ENCODE data around the gene GAST. TPM values are rescaled to one million over a fixed set of nuclear protein-coding genes. Genes with fewer than 3 reads are reported as not detected.
A peak's percentile ranks its signal among the peaks of the same experiment; 100 is the strongest.

Gene GAST
- total and polyA plus RNA-seq, 7 experiments from 2014 or later: not detected

DNA sequence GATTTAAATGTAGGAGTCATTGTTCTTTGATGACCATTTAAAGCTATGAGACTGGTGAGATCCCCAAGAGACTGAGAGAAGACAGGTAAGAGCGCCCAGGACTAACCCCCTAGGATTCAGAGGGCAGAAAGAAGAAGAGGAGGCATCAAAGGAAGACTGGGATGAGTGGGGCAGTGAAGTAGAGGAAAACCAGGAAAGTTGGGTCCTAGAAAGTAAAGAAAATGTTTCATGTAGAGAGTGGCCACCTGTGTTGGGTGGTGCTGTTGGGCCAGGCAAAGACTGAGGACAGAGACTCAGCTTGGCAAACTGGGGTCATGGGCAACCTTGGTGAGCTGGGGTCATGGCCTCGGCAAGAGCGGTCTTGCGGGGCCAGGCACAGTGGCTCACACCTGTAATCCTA lies 23.6 kb downstream of the GAST start:
- no peaks in the 10 kb centered on the region for H3K9me3 ChIP-seq (ENCODE audit: control insufficient read depth in 2 of 3, low read length in 3 of 3)
- DNase-seq (no peak), ATAC-seq (no peak)
- Mint-ChIP-seq H3K9me3 (no peaks in the 10 kb centered on the region), H3K27ac (peak overlapping the region in 1 of 9 donors; percentile 32), H3K4me1 (peaks cover 5 to 12% (median 8%) of the 10 kb centered on the region in 7 donors), H3K4me3 (no peak overlapping the region), H3K36me3 (peaks cover 0 to 4% (median 0%) of the 10 kb centered on the region in 5 donors), H3K27me3 (peaks cover 52 to 63% (median 57%) of the 10 kb centered on the region in 5 donors)
- CTCF ChIA-PET: interaction anchor here (2.8 kb wide), 1 partner anchor 66 kb away, joined by 17 read pairs; no protein-coding TSS in a partner anchor
- H3K4me1 ChIP-seq (ENCODE audit: control insufficient read depth in 2 of 2, insufficient read depth in 2 of 2, low read length in 2 of 2): peaks cover 0 to 13% of the 10 kb centered on the region in 2 donors
- H3K4me3 ChIP-seq (ENCODE audit: low read length): no peak overlapping the region
- intact Hi-C loops (cut with micrococcal nuclease): loop anchor here (5.0 to 10.0 kb wide), 2 partner anchors 129 to 232 kb away; partner anchors contain the start of genes CNP (in 2 of the 2) and KLHL11 (in 1 of the 2)
- POLR2A ChIA-PET: no interaction called here
- no peak overlapping the region for H3K27ac ChIP-seq (ENCODE audit: low read depth, low read length)
- peaks cover 3 to 10% of the 10 kb centered on the region in 2 donors for H3K27me3 ChIP-seq (ENCODE audit: control insufficient read depth in 2 of 2, insufficient read depth in 2 of 2, low read length in 2 of 2)
- no peaks in the 10 kb centered on the region for H3K36me3 ChIP-seq (ENCODE audit: control insufficient read depth in 2 of 3, insufficient read depth in 3 of 3, low read length in 3 of 3)

- no peaks in the 10 kb centered on the region for H3K9me3 Mint-ChIP-seq
- H3K4me3 ChIP-seq (ENCODE audit: low read length): no peak overlapping the region
- no peaks in the 10 kb centered on the region for H3K36me3 ChIP-seq (ENCODE audit: control insufficient read depth in 2 of 3, insufficient read depth in 3 of 3, low read length in 3 of 3)
- peak overlapping the region in 2 of 9 donors; percentile 4 to 51 for H3K27ac Mint-ChIP-seq
- peaks cover 0 to 13% of the 10 kb centered on the region in 2 donors for H3K4me1 ChIP-seq (ENCODE audit: control insufficient read depth in 2 of 2, insufficient read depth in 2 of 2, low read length in 2 of 2)
- H3K36me3 Mint-ChIP-seq: peaks cover 0 to 4% (median 0%) of the 10 kb centered on the region in 5 donors
- POLR2A ChIA-PET: interaction anchor here (0.5 kb wide), 1 partner anchor 1435 kb away, joined by 3 read pairs; no protein-coding TSS in a partner anchor
- peaks cover 4 to 12% (median 8%) of the 10 kb centered on the region in 7 donors for H3K4me1 Mint-ChIP-seq
- CTCF ChIA-PET: interaction anchor here (0.6 to 2.8 kb wide), 9 partner anchors 50 to 1128 kb away, joined by 3 to 17 read pairs (median 5); partner anchors contain the start of genes JUP and P3H4
- peaks cover 3 to 10% of the 10 kb centered on the region in 2 donors for H3K27me3 ChIP-seq (ENCODE audit: control insufficient read depth in 2 of 2, insufficient read depth in 2 of 2, low read length in 2 of 2)
- H3K27ac ChIP-seq (ENCODE audit: low read depth, low read length): no peak overlapping the region
- no peaks in the 10 kb centered on the region for H3K9me3 ChIP-seq (ENCODE audit: control insufficient read depth in 2 of 3, low read length in 3 of 3)
- DNase-seq (peak in 2 of 9 donors; percentile 17 to 18), ATAC-seq (no peak)
- H3K4me3 Mint-ChIP-seq: peak overlapping the region in 3 of 10 donors; percentile 19 to 39 (median 24)
- intact Hi-C loops (cut with micrococcal nuclease): loop anchor here (5.0 to 10.0 kb wide), 2 partner anchors 128 to 230 kb away; partner anchors contain the start of genes CNP (in 2 of the 2) and KLHL11 (in 1 of the 2)
- peaks cover 39 to 49% (median 45%) of the 10 kb centered on the region in 5 donors for H3K27me3 Mint-ChIP-seq
These were observed 25.0 kb downstream of the GAST start for GRCh38 chr17:41736983-41737679.

GRCh38 chr17:41737680-41738023 lies 25.5 kb downstream of the GAST start:
- Mint-ChIP-seq H3K4me1 (peaks cover 4 to 12% (median 7%) of the 10 kb centered on the region in 7 donors), H3K4me3 (peak overlapping the region in 1 of 10 donors; percentile 19), H3K27me3 (peaks cover 34 to 44% (median 40%) of the 10 kb centered on the region in 5 donors), H3K9me3 (no peaks in the 10 kb centered on the region), H3K36me3 (peaks cover 0 to 4% (median 0%) of the 10 kb centered on the region in 5 donors), H3K27ac (peak overlapping the region in 2 of 9 donors; percentile 39 to 51)
- Histone ChIP-seq H3K4me1 (ENCODE audit: control insufficient read depth in 2 of 2, insufficient read depth in 2 of 2, low read length in 2 of 2) (peaks cover 0 to 13% of the 10 kb centered on the region in 2 donors), H3K36me3 (ENCODE audit: control insufficient read depth in 2 of 3, insufficient read depth in 3 of 3, low read length in 3 of 3) (no peaks in the 10 kb centered on the region), H3K4me3 (ENCODE audit: low read length) (no peak overlapping the region), H3K27ac (ENCODE audit: low read depth, low read length) (no peak overlapping the region), H3K9me3 (ENCODE audit: control insufficient read depth in 2 of 3, low read length in 3 of 3) (no peaks in the 10 kb centered on the region), H3K27me3 (ENCODE audit: control insufficient read depth in 2 of 2, insufficient read depth in 2 of 2, low read length in 2 of 2) (peaks cover 3 to 7% of the 10 kb centered on the region in 2 donors)
- CTCF ChIA-PET: interaction anchor here (0.6 to 2.8 kb wide), 8 partner anchors 51 to 1127 kb away, joined by 3 to 17 read pairs (median 5); partner anchors contain the start of gene P3H4
- ATAC-seq (peak; percentile 2), DNase-seq (peak in 1 of 9 donors; percentile 4)
- POLR2A ChIA-PET: interaction anchor here (0.5 kb wide), 1 partner anchor 1434 kb away, joined by 3 read pairs; no protein-coding TSS in a partner anchor
- intact Hi-C loops (cut with micrococcal nuclease): loop anchor here (1.0 to 10.0 kb wide), 7 partner anchors 44 to 230 kb away; partner anchors contain the start of genes CNP (in 2 of the 2), JUP (in 1 of the 2), KLHL11 (in 1 of the 2) and P3H4 (in 1 of the 2)

GRCh38 chr17:41738077-41738800 lies 26.1 kb downstream of the GAST start:
- Mint-ChIP-seq H3K27me3 (peaks cover 31 to 38% (median 37%) of the 10 kb centered on the region in 5 donors), H3K27ac (peak overlapping the region in 1 of 9 donors; percentile 39), H3K4me1 (peaks cover 4 to 12% (median 7%) of the 10 kb centered on the region in 7 donors), H3K9me3 (no peaks in the 10 kb centered on the region), H3K4me3 (no peak overlapping the region), H3K36me3 (peaks cover 0 to 4% (median 0%) of the 10 kb centered on the region in 5 donors)
- ChIA-PET POLR2A (no interaction called here), CTCF (interaction anchor here (0.9 to 2.8 kb wide), 7 partner anchors 50 to 77 kb away, joined by 3 to 17 read pairs (median 5); partner anchors contain the start of gene P3H4)
- no peaks in the 10 kb centered on the region for H3K9me3 ChIP-seq (ENCODE audit: control insufficient read depth in 2 of 3, low read length in 3 of 3)
- peaks cover 0 to 13% of the 10 kb centered on the region in 2 donors for H3K4me1 ChIP-seq (ENCODE audit: control insufficient read depth in 2 of 2, insufficient read depth in 2 of 2, low read length in 2 of 2)
- intact Hi-C loops (cut with micrococcal nuclease): loop anchor here (1.0 to 10.0 kb wide), 7 partner anchors 43 to 229 kb away; partner anchors contain the start of genes CNP (in 2 of the 2), JUP (in 1 of the 2), KLHL11 (in 1 of the 2) and P3H4 (in 1 of the 2)
- H3K27me3 ChIP-seq (ENCODE audit: control insufficient read depth in 2 of 2, insufficient read depth in 2 of 2, low read length in 2 of 2): peaks cover 3 to 7% of the 10 kb centered on the region in 2 donors
- DNase-seq (peak; percentile 61 to 83 (median 74)), ATAC-seq (peak; percentile 97)
- H3K4me3 ChIP-seq (ENCODE audit: low read length): no peak overlapping the region
- H3K27ac ChIP-seq (ENCODE audit: low read depth, low read length): no peak overlapping the region
- no peaks in the 10 kb centered on the region for H3K36me3 ChIP-seq (ENCODE audit: control insufficient read depth in 2 of 3, insufficient read depth in 3 of 3, low read length in 3 of 3)

DNA sequence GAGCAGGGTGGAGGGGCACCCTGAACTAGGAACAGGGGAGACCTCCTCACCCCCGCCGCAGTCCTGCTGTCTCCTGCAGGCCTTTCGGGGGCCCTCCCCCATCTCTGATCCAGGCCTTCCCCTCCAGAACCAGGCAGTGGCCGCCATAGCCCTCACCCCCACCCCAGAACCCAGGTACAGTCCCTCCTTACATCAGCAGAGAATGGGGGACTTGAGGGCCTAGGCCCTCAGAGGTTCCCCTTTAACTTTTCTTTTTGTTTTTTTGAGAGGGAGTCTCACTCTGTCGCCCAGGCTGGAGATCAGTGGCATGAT lies 26.6 kb downstream of the GAST start:
- Mint-ChIP-seq H3K27ac (no peak overlapping the region), H3K27me3 (peaks cover 28 to 34% (median 32%) of the 10 kb centered on the region in 5 donors), H3K4me3 (no peak overlapping the region), H3K36me3 (peaks cover 0 to 4% (median 0%) of the 10 kb centered on the region in 5 donors), H3K4me1 (peaks cover 3 to 12% (median 5%) of the 10 kb centered on the region in 7 donors), H3K9me3 (no peaks in the 10 kb centered on the region)
- ATAC-seq: no peak
- no peak overlapping the region for H3K4me3 ChIP-seq (ENCODE audit: low read length)
- intact Hi-C loops (cut with micrococcal nuclease): loop anchor here (1.0 to 10.0 kb wide), 7 partner anchors 43 to 229 kb away; partner anchors contain the start of genes CNP (in 2 of the 2), JUP (in 1 of the 2), KLHL11 (in 1 of the 2) and P3H4 (in 1 of the 2)
- no peaks in the 10 kb centered on the region for H3K36me3 ChIP-seq (ENCODE audit: control insufficient read depth in 2 of 3, insufficient read depth in 3 of 3, low read length in 3 of 3)
- DNase-seq: no peak
- peaks cover 3 to 7% of the 10 kb centered on the region in 2 donors for H3K27me3 ChIP-seq (ENCODE audit: control insufficient read depth in 2 of 2, insufficient read depth in 2 of 2, low read length in 2 of 2)
- no peaks in the 10 kb centered on the region for H3K9me3 ChIP-seq (ENCODE audit: control insufficient read depth in 2 of 3, low read length in 3 of 3)
- H3K27ac ChIP-seq (ENCODE audit: low read depth, low read length): no peak overlapping the region
- ChIA-PET CTCF (no interaction called here), POLR2A (no interaction called here)
- H3K4me1 ChIP-seq (ENCODE audit: control insufficient read depth in 2 of 2, insufficient read depth in 2 of 2, low read length in 2 of 2): peaks cover 0 to 13% of the 10 kb centered on the region in 2 donors
